SH-SY5Y (cell line): ENCODE data around the gene PHKA2.

Source experiments
- GATA2 ChIP-seq: IDR thresholded peaks from 2 replicates; pipeline ENCODE4 v1.6.1; 2011; ENCODE audit warnings: mild to moderate bottlenecking, low read depth, low read length
- GATA3 ChIP-seq: IDR thresholded peaks from 2 replicates; pipeline ENCODE4 v1.6.1; 2011; ENCODE audit warnings: low read depth, mild to moderate bottlenecking, low read length, moderate library complexity

- TF ChIP-seq GATA2 (no peak), GATA3 (no peak)
Observed at GRCh38 chrX:18946611-18947010, 37.3 kb downstream of the PHKA2 start.
